Chondrocyte (in vitro differentiated cells): ENCODE measurements around the gene RNPEPL1. TPM values are rescaled to one million over a fixed set of nuclear protein-coding genes. Genes with fewer than 3 reads are reported as not detected.

Experiments
- DNase-seq: peaks from one replicate; pipeline ENCODE4 v3.0.0; 2021; ENCODE audit warnings: mixed read lengths, low spot score
- H3K27ac Mint-ChIP-seq: one replicate; pipeline ENCODE4 v1.8.0; 2021; ENCODE audit warnings: mild to moderate bottlenecking, moderate library complexity, mixed read lengths; ENCODE audit not compliant: unreplicated experiment
- H3K27me3 Mint-ChIP-seq: 2 replicates; pipeline ENCODE4 v1.8.0; 2021; ENCODE audit warnings: low read depth, mixed read lengths
- H3K36me3 Mint-ChIP-seq: 2 replicates; pipeline ENCODE4 v1.8.0; 2021; ENCODE audit warnings: low read depth, mixed read lengths
- H3K4me1 Mint-ChIP-seq: 2 replicates; pipeline ENCODE4 v1.8.0; 2021; ENCODE audit warnings: low read depth, mild to moderate bottlenecking, mixed read lengths
- H3K4me3 Mint-ChIP-seq: one replicate; pipeline ENCODE4 v1.8.0; 2021; ENCODE audit warnings: mild to moderate bottlenecking, moderate library complexity, mixed read lengths; ENCODE audit not compliant: unreplicated experiment
- H3K9me3 Mint-ChIP-seq: 2 replicates; pipeline ENCODE4 v1.8.0; 2021; ENCODE audit warnings: low read depth, mixed read lengths
- CTCF ChIP-seq: fragments of 200-600 bp; sonication (generic); IDR thresholded peaks from 2 replicates; pipeline ENCODE4 v1.5.0; 2021; ENCODE audit warnings: antibody characterized with exemption, mild to moderate bottlenecking, moderate library complexity
- total RNA-seq: library from RNA; stranded (reverse); gene quantifications from 3 replicates; pipeline ENCODE4 v1.2.1, GENCODE V29; 2021

Gene RNPEPL1
- total RNA-seq, 1 donor from 2014 or later = 61.3 TPM

- Mint-ChIP-seq H3K9me3 (peaks cover 27% of the 10 kb centered on the region), H3K27me3 (no peaks in the 10 kb centered on the region), H3K27ac (no peak overlapping the region), H3K4me1 (no peaks in the 10 kb centered on the region), H3K4me3 (no peak overlapping the region), H3K36me3 (peaks cover 60% of the 10 kb centered on the region)
- no peak for DNase-seq
- TF ChIP-seq CTCF = no peak
Measured at GRCh38 chr2:240527153-240527750, 41.0 kb upstream of the RNPEPL1 start.

GRCh38 chr2:240528406-240529040 is 39.8 kb upstream of the RNPEPL1 start:
- Mint-ChIP-seq H3K4me3 (no peak overlapping the region), H3K4me1 (no peaks in the 10 kb centered on the region), H3K36me3 (peaks cover 60% of the 10 kb centered on the region), H3K27me3 (no peaks in the 10 kb centered on the region), H3K9me3 (peaks cover 28% of the 10 kb centered on the region), H3K27ac (no peak overlapping the region)
- no peak for DNase-seq
- no peak for TF ChIP-seq CTCF

- no peak for TF ChIP-seq CTCF
- Mint-ChIP-seq H3K36me3 (peaks cover 59% of the 10 kb centered on the region), H3K4me3 (no peak overlapping the region), H3K27me3 (no peaks in the 10 kb centered on the region), H3K27ac (no peak overlapping the region), H3K4me1 (no peaks in the 10 kb centered on the region), H3K9me3 (peaks cover 32% of the 10 kb centered on the region)
- no peak for DNase-seq
Measured at GRCh38 chr2:240529344-240529999, 38.8 kb upstream of the RNPEPL1 start.

- Mint-ChIP-seq H3K27me3 (no peaks in the 10 kb centered on the region), H3K36me3 (peaks cover 54% of the 10 kb centered on the region)
Measured at GRCh38 chr2:240530181-240530580, 38.1 kb upstream of the RNPEPL1 start.

More at GRCh38 chr2:240530181-240530580, 38.1 kb upstream of the RNPEPL1 start:
- peaks cover 26% of the 10 kb centered on the region for H3K9me3 Mint-ChIP-seq
- H3K4me3 Mint-ChIP-seq = no peak overlapping the region
- H3K4me1 Mint-ChIP-seq = no peaks in the 10 kb centered on the region
- H3K27ac Mint-ChIP-seq = no peak overlapping the region
- TF ChIP-seq CTCF = no peak
- DNase-seq = no peak
